Measurements from ENCODE around the gene GRIN3A.

GRIN3A gene

DNA sequence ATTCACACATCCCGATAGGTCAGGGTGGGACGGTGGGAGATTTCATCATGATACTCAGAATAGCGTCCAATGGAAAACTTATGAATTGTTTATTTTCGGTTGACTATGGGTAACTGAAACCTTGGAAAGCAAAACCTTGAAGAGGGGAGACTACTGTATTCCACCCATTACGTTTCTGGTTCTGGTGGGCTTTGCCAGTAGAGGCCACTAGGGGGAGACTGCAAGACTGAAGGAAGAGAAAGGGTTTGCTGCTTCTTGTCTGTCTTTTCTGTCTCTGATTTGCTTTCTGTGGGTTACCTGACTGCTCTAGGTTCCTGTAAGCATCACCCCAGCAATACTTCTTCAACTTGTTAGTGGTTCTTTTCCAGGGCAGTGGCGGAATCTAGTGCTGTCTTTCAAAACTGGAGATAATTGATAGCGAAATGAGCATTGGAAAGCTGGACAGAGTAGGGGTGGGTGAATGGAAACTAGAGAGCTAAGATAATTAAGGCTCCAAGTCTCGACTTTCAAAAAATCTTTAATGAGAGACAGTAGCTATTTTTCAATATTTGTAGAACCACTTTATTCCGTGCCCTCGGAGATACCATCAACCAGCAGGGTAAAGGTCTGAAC, 27.0 kb downstream of the GRIN3A start:
- H3K4ac ChIP-seq (ENCODE audit: low read depth in 1 of 2, low read length in 2 of 2), result no peak overlapping the region
- H4K8ac ChIP-seq (ENCODE audit: low read length), result no peak overlapping the region
- H3K9ac ChIP-seq (ENCODE audit: low read length), result no peak overlapping the region
- no peaks in the 10 kb centered on the region for H3K9me3 ChIP-seq (ENCODE audit: control insufficient read depth, low read length)
- no peak overlapping the region for H2BK120ac ChIP-seq (ENCODE audit: low read depth, low read length)
- H2AFZ ChIP-seq (ENCODE audit: low read depth, low read length), result no peak overlapping the region
- H3K4me1 ChIP-seq (ENCODE audit: control insufficient read depth, insufficient read depth, low read depth, low read length), result no peaks in the 10 kb centered on the region
- no peak overlapping the region for H2BK12ac ChIP-seq (ENCODE audit: low read length in 2 of 2)
- H3K23ac ChIP-seq (ENCODE audit: low read length in 2 of 2), result no peak overlapping the region
- no peak overlapping the region for H2BK5ac ChIP-seq (ENCODE audit: low read depth, low read length, poor library complexity, severe bottlenecking)
- H3K4me2 ChIP-seq (ENCODE audit: low read length, poor library complexity, severe bottlenecking), result no peak overlapping the region
- no peak overlapping the region for H3K4me3 ChIP-seq (ENCODE audit: insufficient read depth in 1 of 2, low read depth in 1 of 2, low read length in 2 of 2)
- 51% methylated on average over 10 of the region's 10 CpGs for WGBS
- DNase-seq, result no peak
- no peaks in the 10 kb centered on the region for H3K36me3 ChIP-seq (ENCODE audit: control insufficient read depth in 1 of 2, insufficient read depth in 2 of 2, low read depth in 1 of 2, low read length in 2 of 2)
- H3K27ac ChIP-seq (ENCODE audit: low read length, poor library complexity, severe bottlenecking), result no peak overlapping the region
- H3K18ac ChIP-seq (ENCODE audit: low read depth in 1 of 2, low read length in 2 of 2), result no peak overlapping the region
- peaks cover 0 to 15% of the 10 kb centered on the region in 2 experiments for H3K27me3 ChIP-seq (ENCODE audit: control insufficient read depth in 1 of 2, insufficient read depth in 1 of 2, low read length in 2 of 2)
- no peaks in the 10 kb centered on the region for H3K79me1 ChIP-seq (replicated peaks; ENCODE audit: low read length, poor library complexity, severe bottlenecking)
- H4K91ac ChIP-seq (ENCODE audit: low read length), result no peak overlapping the region
- no peak overlapping the region for H3K14ac ChIP-seq (ENCODE audit: low read length in 2 of 2)
- H2BK15ac ChIP-seq (ENCODE audit: low read depth, poor library complexity, severe bottlenecking), result no peak overlapping the region
- H2AK5ac ChIP-seq (ENCODE audit: low read length, severe bottlenecking), result no peak overlapping the region

DNA sequence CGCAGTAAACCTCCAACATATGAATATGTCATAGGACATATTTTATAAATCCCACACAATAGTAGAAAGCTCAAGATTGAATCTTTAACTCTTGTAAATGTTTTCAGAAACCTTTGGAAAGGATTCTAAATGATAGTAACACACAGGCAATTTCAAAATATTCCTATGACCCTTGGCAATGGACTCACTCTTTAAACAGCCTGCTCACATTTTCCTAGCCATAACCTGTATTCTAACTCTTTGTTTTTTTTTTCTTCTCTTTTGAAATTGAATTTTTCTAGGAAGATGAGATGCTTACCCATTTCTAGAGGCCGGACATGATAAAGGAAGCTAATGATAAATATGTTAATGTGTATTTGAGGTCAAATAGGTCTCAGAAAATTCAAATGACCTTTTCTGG, 29.6 kb downstream of the GRIN3A start:
- Histone ChIP-seq H3K4me3 (ENCODE audit: insufficient read depth in 1 of 2, low read depth in 1 of 2, low read length in 2 of 2) (no peak overlapping the region), H2AK5ac (ENCODE audit: low read length, severe bottlenecking) (no peak overlapping the region), H2BK5ac (ENCODE audit: low read depth, low read length, poor library complexity, severe bottlenecking) (no peak overlapping the region), H3K18ac (ENCODE audit: low read depth in 1 of 2, low read length in 2 of 2) (no peak overlapping the region), H2BK12ac (ENCODE audit: low read length in 2 of 2) (no peak overlapping the region), H4K8ac (ENCODE audit: low read length) (no peak overlapping the region), H3K23ac (ENCODE audit: low read length in 2 of 2) (no peak overlapping the region), H3K79me1 (replicated peaks; ENCODE audit: low read length, poor library complexity, severe bottlenecking) (no peaks in the 10 kb centered on the region), H3K27ac (ENCODE audit: low read length, poor library complexity, severe bottlenecking) (no peak overlapping the region), H3K36me3 (ENCODE audit: control insufficient read depth in 1 of 2, insufficient read depth in 2 of 2, low read depth in 1 of 2, low read length in 2 of 2) (no peaks in the 10 kb centered on the region), H3K4me1 (ENCODE audit: control insufficient read depth, insufficient read depth, low read depth, low read length) (peaks cover 2% of the 10 kb centered on the region), H2AFZ (ENCODE audit: low read depth, low read length) (no peak overlapping the region), H4K91ac (ENCODE audit: low read length) (no peak overlapping the region), H3K9me3 (ENCODE audit: control insufficient read depth, low read length) (no peaks in the 10 kb centered on the region), H3K4ac (ENCODE audit: low read depth in 1 of 2, low read length in 2 of 2) (no peak overlapping the region), H2BK120ac (ENCODE audit: low read depth, low read length) (no peak overlapping the region), H3K14ac (ENCODE audit: low read length in 2 of 2) (no peak overlapping the region), H3K9ac (ENCODE audit: low read length) (no peak overlapping the region), H2BK15ac (ENCODE audit: low read depth, poor library complexity, severe bottlenecking) (no peak overlapping the region), H3K4me2 (ENCODE audit: low read length, poor library complexity, severe bottlenecking) (no peak overlapping the region), H3K27me3 (ENCODE audit: control insufficient read depth in 1 of 2, insufficient read depth in 1 of 2, low read length in 2 of 2) (peaks cover 0 to 26% of the 10 kb centered on the region in 2 experiments)
- no CpG with 5 or more reads among the region's 2 CpGs for WGBS
- no peak for DNase-seq

DNA sequence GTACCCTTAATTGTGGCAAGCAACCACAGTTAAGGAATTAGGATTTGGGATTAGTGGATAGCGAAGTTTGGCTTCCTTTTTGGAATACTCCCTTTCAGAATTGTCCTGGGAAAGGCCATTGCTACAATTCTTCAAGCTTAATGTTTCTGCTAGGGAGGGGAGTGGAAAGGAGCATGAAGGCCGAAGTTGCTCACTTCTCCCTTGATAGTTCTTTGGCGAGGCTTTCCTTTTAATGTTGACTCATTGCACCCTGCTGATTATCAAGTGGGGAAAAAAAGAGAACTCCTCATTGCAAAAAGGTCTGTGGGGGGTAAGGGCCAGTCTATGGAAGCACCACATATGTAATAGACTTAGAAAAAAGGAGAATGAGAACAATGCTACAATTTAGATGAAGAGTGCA, 30.7 kb downstream of the GRIN3A start:
- Histone ChIP-seq H2BK15ac (ENCODE audit: low read depth, poor library complexity, severe bottlenecking) (no peak overlapping the region), H3K9me3 (ENCODE audit: control insufficient read depth, low read length) (no peaks in the 10 kb centered on the region), H3K4me1 (ENCODE audit: control insufficient read depth, insufficient read depth, low read depth, low read length) (peaks cover 2% of the 10 kb centered on the region), H3K9ac (ENCODE audit: low read length) (no peak overlapping the region), H2BK120ac (ENCODE audit: low read depth, low read length) (no peak overlapping the region), H2AK5ac (ENCODE audit: low read length, severe bottlenecking) (no peak overlapping the region), H3K36me3 (ENCODE audit: control insufficient read depth in 1 of 2, insufficient read depth in 2 of 2, low read depth in 1 of 2, low read length in 2 of 2) (no peaks in the 10 kb centered on the region), H2AFZ (ENCODE audit: low read depth, low read length) (no peak overlapping the region), H3K14ac (ENCODE audit: low read length in 2 of 2) (no peak overlapping the region), H3K79me1 (replicated peaks; ENCODE audit: low read length, poor library complexity, severe bottlenecking) (no peaks in the 10 kb centered on the region), H3K4ac (ENCODE audit: low read depth in 1 of 2, low read length in 2 of 2) (no peak overlapping the region), H3K4me3 (ENCODE audit: insufficient read depth in 1 of 2, low read depth in 1 of 2, low read length in 2 of 2) (no peak overlapping the region), H3K27me3 (ENCODE audit: control insufficient read depth in 1 of 2, insufficient read depth in 1 of 2, low read length in 2 of 2) (peaks cover 0 to 28% of the 10 kb centered on the region in 2 experiments), H2BK5ac (ENCODE audit: low read depth, low read length, poor library complexity, severe bottlenecking) (no peak overlapping the region), H3K4me2 (ENCODE audit: low read length, poor library complexity, severe bottlenecking) (no peak overlapping the region), H4K91ac (ENCODE audit: low read length) (no peak overlapping the region), H2BK12ac (ENCODE audit: low read length in 2 of 2) (no peak overlapping the region), H4K8ac (ENCODE audit: low read length) (no peak overlapping the region), H3K23ac (ENCODE audit: low read length in 2 of 2) (no peak overlapping the region), H3K27ac (ENCODE audit: low read length, poor library complexity, severe bottlenecking) (no peak overlapping the region), H3K18ac (ENCODE audit: low read depth in 1 of 2, low read length in 2 of 2) (no peak overlapping the region)
- 55% methylated on average over 3 of the region's 3 CpGs for WGBS
- no peak for DNase-seq

- H2BK120ac ChIP-seq (ENCODE audit: low read depth, low read length), result no peak overlapping the region
- H2AK5ac ChIP-seq (ENCODE audit: low read length, severe bottlenecking), result no peak overlapping the region
- no peaks in the 10 kb centered on the region for H3K36me3 ChIP-seq (ENCODE audit: control insufficient read depth in 1 of 2, insufficient read depth in 2 of 2, low read depth in 1 of 2, low read length in 2 of 2)
- no peak overlapping the region for H2AFZ ChIP-seq (ENCODE audit: low read depth, low read length)
- H3K23ac ChIP-seq (ENCODE audit: low read length in 2 of 2), result no peak overlapping the region
- no peaks in the 10 kb centered on the region for H3K79me1 ChIP-seq (replicated peaks; ENCODE audit: low read length, poor library complexity, severe bottlenecking)
- H3K27me3 ChIP-seq (ENCODE audit: control insufficient read depth in 1 of 2, insufficient read depth in 1 of 2, low read length in 2 of 2), result peaks cover 0 to 21% of the 10 kb centered on the region in 2 experiments
- no peak overlapping the region for H2BK15ac ChIP-seq (ENCODE audit: low read depth, poor library complexity, severe bottlenecking)
- H2BK5ac ChIP-seq (ENCODE audit: low read depth, low read length, poor library complexity, severe bottlenecking), result no peak overlapping the region
- H3K9ac ChIP-seq (ENCODE audit: low read length), result no peak overlapping the region
- H4K91ac ChIP-seq (ENCODE audit: low read length), result no peak overlapping the region
- H3K4me3 ChIP-seq (ENCODE audit: insufficient read depth in 1 of 2, low read depth in 1 of 2, low read length in 2 of 2), result no peak overlapping the region
- no peak overlapping the region for H3K27ac ChIP-seq (ENCODE audit: low read length, poor library complexity, severe bottlenecking)
- no peaks in the 10 kb centered on the region for H3K9me3 ChIP-seq (ENCODE audit: control insufficient read depth, low read length)
- no peak overlapping the region for H3K4ac ChIP-seq (ENCODE audit: low read depth in 1 of 2, low read length in 2 of 2)
- H3K14ac ChIP-seq (ENCODE audit: low read length in 2 of 2), result no peak overlapping the region
- H3K4me1 ChIP-seq (ENCODE audit: control insufficient read depth, insufficient read depth, low read depth, low read length), result peaks cover 2% of the 10 kb centered on the region
- H3K4me2 ChIP-seq (ENCODE audit: low read length, poor library complexity, severe bottlenecking), result no peak overlapping the region
- no peak for DNase-seq
- H2BK12ac ChIP-seq (ENCODE audit: low read length in 2 of 2), result no peak overlapping the region
- no peak overlapping the region for H3K18ac ChIP-seq (ENCODE audit: low read depth in 1 of 2, low read length in 2 of 2)
- no peak overlapping the region for H4K8ac ChIP-seq (ENCODE audit: low read length)
- WGBS, result 65% methylated on average over 2 of the region's 2 CpGs
These were observed 31.4 kb downstream of the GRIN3A start for GRCh38 chr9:101706997-101707396.
